GM23338 (cell line): ENCODE data around the gene UBQLN2. TPM values are rescaled to one million over a fixed set of nuclear protein-coding genes. Genes with fewer than 3 reads are reported as not detected.

Experiments used
- ATAC-seq: fragments of 200-7000 bp; cut with Tn5 transposase; 3 replicates; pipeline ENCODE4 v1.9.1; 2020
- DNase-seq: peaks from one replicate; pipeline ENCODE4 v3.0.0-alpha.2; 2015; ENCODE audit warnings: low spot score
- H2AFZ ChIP-seq: fragments of 200-600 bp; sonication (generic); 2 replicates; pipeline ENCODE4 v1.8.0; 2016; ENCODE audit warnings: antibody characterized with exemption, mild to moderate bottlenecking, moderate library complexity
- H3F3A ChIP-seq: fragments of 200-600 bp; sonication (generic); replicated peaks from 2 replicates; pipeline ENCODE4 v1.8.0; 2017; ENCODE audit warnings: antibody characterized with exemption, mixed run types, low read depth
- H3K27ac ChIP-seq: fragments of 200-600 bp; sonication (generic); 2 replicates; pipeline ENCODE4 v1.6.1; 2016; ENCODE audit warnings: low read depth
- H3K27me3 ChIP-seq: fragments of 200-600 bp; sonication (generic); 2 replicates; pipeline ENCODE4 v1.8.0; 2016; ENCODE audit warnings: mild to moderate bottlenecking, mixed run types, moderate library complexity; ENCODE audit not compliant: insufficient read depth
- H3K36me3 ChIP-seq: fragments of 200-600 bp; sonication (generic); 2 replicates; pipeline ENCODE4 v1.8.0; 2016; ENCODE audit warnings: mild to moderate bottlenecking; ENCODE audit not compliant: insufficient read depth
- H3K4me1 ChIP-seq: fragments of 200-600 bp; sonication (generic); 2 replicates; pipeline ENCODE4 v1.8.0; 2016; ENCODE audit warnings: mild to moderate bottlenecking, moderate library complexity; ENCODE audit not compliant: insufficient read depth
- H3K4me2 ChIP-seq: fragments of 200-600 bp; sonication (generic); 2 replicates; pipeline ENCODE4 v1.7.1; 2017; ENCODE audit warnings: mixed run types
- H3K4me3 ChIP-seq: fragments of 200-600 bp; sonication (generic); 2 replicates; pipeline ENCODE4 v1.6.1; 2016; ENCODE audit warnings: mixed run types
- H3K79me2 ChIP-seq: fragments of 200-600 bp; sonication (generic); replicated peaks from 2 replicates; pipeline ENCODE4 v1.8.0; 2017; ENCODE audit warnings: mild to moderate bottlenecking; ENCODE audit not compliant: insufficient read depth
- H3K9me2 ChIP-seq: fragments of 200-600 bp; sonication (generic); 2 replicates; pipeline ENCODE4 v1.8.0; 2017; ENCODE audit not compliant: insufficient read depth
- H4K20me1 ChIP-seq: fragments of 200-600 bp; sonication (generic); replicated peaks from 2 replicates; pipeline ENCODE4 v1.8.0; 2017; ENCODE audit warnings: mild to moderate bottlenecking; ENCODE audit not compliant: insufficient read depth
- H3K27ac Mint-ChIP-seq: 2 replicates; pipeline ENCODE4 v1.8.0; 2020; ENCODE audit warnings: inconsistent platforms, mild to moderate bottlenecking, moderate library complexity, mixed read lengths
- H3K27me3 Mint-ChIP-seq: 3 replicates; pipeline ENCODE4 v1.8.0; 2022; ENCODE audit warnings: low read depth, mild to moderate bottlenecking, moderate library complexity, mixed read lengths, inconsistent platforms; ENCODE audit not compliant: insufficient read depth, poor library complexity
- H3K36me3 Mint-ChIP-seq: 3 replicates; pipeline ENCODE4 v1.8.0; 2021; ENCODE audit warnings: low read depth, mild to moderate bottlenecking, inconsistent platforms, moderate library complexity, mixed read lengths
- H3K4me1 Mint-ChIP-seq: 3 replicates; pipeline ENCODE4 v1.8.0; 2020; ENCODE audit warnings: mild to moderate bottlenecking, inconsistent platforms, mixed read lengths
- H3K4me3 Mint-ChIP-seq: 3 replicates; pipeline ENCODE4 v1.8.0; 2021; ENCODE audit warnings: moderate library complexity, mild to moderate bottlenecking, inconsistent platforms, mixed read lengths
- H3K9me3 Mint-ChIP-seq: 3 replicates; pipeline ENCODE4 v1.8.0; 2020; ENCODE audit warnings: moderate library complexity, mild to moderate bottlenecking, inconsistent platforms, mixed read lengths
- CREB1 ChIP-seq: fragments of 250-450 bp; sonication (Bioruptor Pico); IDR thresholded peaks from 2 replicates; pipeline ENCODE4 v1.5.0; 2020; ENCODE audit warnings: low read depth, mild to moderate bottlenecking, moderate library complexity
- EZH2 ChIP-seq: fragments of 200-600 bp; sonication (generic); IDR thresholded peaks from one replicate; pipeline ENCODE4 v1.8.0; 2017; ENCODE audit warnings: antibody characterized with exemption, mild to moderate bottlenecking, low read depth; ENCODE audit not compliant: unreplicated experiment
- JUNB ChIP-seq: IDR thresholded peaks from one replicate; pipeline ENCODE4 v1.6.1; 2016; ENCODE audit warnings: antibody characterized with exemption; ENCODE audit not compliant: unreplicated experiment
- NANOG ChIP-seq: IDR thresholded peaks from 2 replicates; pipeline ENCODE4 v1.6.1; 2016; ENCODE audit warnings: antibody characterized with exemption, borderline replicate concordance
- POLR2AphosphoS5 ChIP-seq: IDR thresholded peaks from 2 replicates; pipeline ENCODE4 v1.6.1; 2016; ENCODE audit warnings: antibody characterized with exemption, low read depth
- ZNF114 ChIP-seq: fragments of 250-450 bp; sonication (Bioruptor Pico); IDR thresholded peaks from 2 replicates; pipeline ENCODE4 v1.5.0; 2020; ENCODE audit warnings: mild to moderate bottlenecking, moderate library complexity
- ZNF331 ChIP-seq: fragments of 250-450 bp; sonication (Bioruptor Pico); IDR thresholded peaks from 2 replicates; pipeline ENCODE4 v1.5.0; 2020; ENCODE audit warnings: low read depth, mild to moderate bottlenecking, moderate library complexity
- polyA plus RNA-seq: library from polyadenylated mRNA; unstranded; fragments of >200 nt; fragmentation: Nextera tagmentation; extraction: Ambion mirVana; gene quantifications from 2 replicates; pipeline ENCODE4 v1.2.1, GENCODE V29; 2016
- total RNA-seq: library from RNA; depleted of rRNA; stranded (reverse); fragments of >200 nt; shearing (Covaris generic); gene quantifications from 2 replicates; pipeline ENCODE4 v1.2.3, GENCODE V29; 2014
- TF ChIP-seq, protein P1 (sequence below), 2 experiments: fragments of 200-600 bp in 1 of 2; sonication (generic) in 1 of 2; conservative IDR thresholded peaks; 2 replicates each; pipeline versions ENCODE4 v1.5.1 to v1.6.1; 2016 to 2017; ENCODE audit warnings: antibody characterized with exemption in 2 of 2, low read depth in 2 of 2, mild to moderate bottlenecking in 2 of 2, moderate library complexity in 1 of 2
- TF ChIP-seq, protein P2 (sequence below): fragments of 250-450 bp; sonication (Bioruptor Pico); IDR thresholded peaks from 2 replicates; pipeline ENCODE4 v1.5.0; 2020; ENCODE audit warnings: mild to moderate bottlenecking, moderate library complexity
- TF ChIP-seq, protein P3 (sequence below): IDR thresholded peaks from 2 replicates; pipeline ENCODE4 v1.6.1; 2016; ENCODE audit warnings: antibody characterized with exemption

The UBQLN2 gene
- total and polyA plus RNA-seq, 2 experiments from 2014 or later: 21.8 to 35.7 TPM

DNA sequence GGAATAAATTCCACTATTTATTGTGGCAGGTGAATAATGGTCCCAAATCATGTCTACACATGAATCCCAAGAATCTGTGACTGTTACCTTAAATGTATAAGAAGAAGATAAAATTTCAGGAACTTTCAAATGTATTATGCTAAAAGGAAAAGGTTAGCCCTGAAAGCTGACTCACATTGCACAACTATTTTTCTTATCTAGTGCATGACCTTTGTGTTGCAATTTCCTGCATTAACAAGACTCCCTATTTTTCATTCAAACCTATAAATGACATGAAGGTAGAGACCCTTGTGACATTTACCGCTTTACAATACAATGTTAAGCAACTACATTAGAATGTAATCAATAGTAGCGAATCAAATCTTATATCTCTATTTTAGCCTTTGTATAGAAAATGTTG, 36.7 kb downstream of the UBQLN2 start:
- Histone ChIP-seq H3K27ac (no peak overlapping the region), H2AFZ (no peak overlapping the region), H3K4me1 (no peaks in the 10 kb centered on the region), H3K4me2 (no peak overlapping the region), H3K9me2 (no peaks in the 10 kb centered on the region), H3K27me3 (no peaks in the 10 kb centered on the region), H3F3A (no peaks in the 10 kb centered on the region), H3K79me2 (no peaks in the 10 kb centered on the region), H4K20me1 (no peaks in the 10 kb centered on the region), H3K36me3 (no peaks in the 10 kb centered on the region), H3K4me3 (no peak overlapping the region)
- peaks cover 2% of the 10 kb centered on the region; the same call in 1 of the 3 replicates for H3K36me3 Mint-ChIP-seq
- H3K4me1 Mint-ChIP-seq: peaks cover 5% of the 10 kb centered on the region; the same call in 2 of the 3 replicates
- ATAC-seq: no peak
- no peak overlapping the region for H3K4me3 Mint-ChIP-seq
- no peaks in the 10 kb centered on the region for H3K9me3 Mint-ChIP-seq
- no peak overlapping the region for H3K27ac Mint-ChIP-seq
- H3K27me3 Mint-ChIP-seq: no peaks in the 10 kb centered on the region
- no peak for TF ChIP-seq NANOG
- TF ChIP-seq, protein P1, sequence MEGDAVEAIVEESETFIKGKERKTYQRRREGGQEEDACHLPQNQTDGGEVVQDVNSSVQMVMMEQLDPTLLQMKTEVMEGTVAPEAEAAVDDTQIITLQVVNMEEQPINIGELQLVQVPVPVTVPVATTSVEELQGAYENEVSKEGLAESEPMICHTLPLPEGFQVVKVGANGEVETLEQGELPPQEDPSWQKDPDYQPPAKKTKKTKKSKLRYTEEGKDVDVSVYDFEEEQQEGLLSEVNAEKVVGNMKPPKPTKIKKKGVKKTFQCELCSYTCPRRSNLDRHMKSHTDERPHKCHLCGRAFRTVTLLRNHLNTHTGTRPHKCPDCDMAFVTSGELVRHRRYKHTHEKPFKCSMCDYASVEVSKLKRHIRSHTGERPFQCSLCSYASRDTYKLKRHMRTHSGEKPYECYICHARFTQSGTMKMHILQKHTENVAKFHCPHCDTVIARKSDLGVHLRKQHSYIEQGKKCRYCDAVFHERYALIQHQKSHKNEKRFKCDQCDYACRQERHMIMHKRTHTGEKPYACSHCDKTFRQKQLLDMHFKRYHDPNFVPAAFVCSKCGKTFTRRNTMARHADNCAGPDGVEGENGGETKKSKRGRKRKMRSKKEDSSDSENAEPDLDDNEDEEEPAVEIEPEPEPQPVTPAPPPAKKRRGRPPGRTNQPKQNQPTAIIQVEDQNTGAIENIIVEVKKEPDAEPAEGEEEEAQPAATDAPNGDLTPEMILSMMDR (conservative IDR thresholded peaks at IDR 0.05; ENCODE audit: low read depth in 2 of 2): no peak
- DNase-seq: no peak

- H3K36me3 ChIP-seq: no peaks in the 10 kb centered on the region
- H3K27me3 Mint-ChIP-seq: peaks cover under 1% of the 10 kb centered on the region
- ATAC-seq: no peak
- no peaks in the 10 kb centered on the region for H3K9me3 Mint-ChIP-seq
- no peaks in the 10 kb centered on the region for H3K27me3 ChIP-seq
- no peak for DNase-seq
- H3K4me2 ChIP-seq: no peak overlapping the region
- H3F3A ChIP-seq: no peaks in the 10 kb centered on the region
- H3K79me2 ChIP-seq: no peaks in the 10 kb centered on the region
- TF ChIP-seq ZNF114 (no peak), CREB1 (no peak), EZH2 (no peak), JUNB (no peak), POLR2AphosphoS5 (no peak), ZNF331 (CRISPR knock-in tag) (no peak)
- TF ChIP-seq, protein P2, sequence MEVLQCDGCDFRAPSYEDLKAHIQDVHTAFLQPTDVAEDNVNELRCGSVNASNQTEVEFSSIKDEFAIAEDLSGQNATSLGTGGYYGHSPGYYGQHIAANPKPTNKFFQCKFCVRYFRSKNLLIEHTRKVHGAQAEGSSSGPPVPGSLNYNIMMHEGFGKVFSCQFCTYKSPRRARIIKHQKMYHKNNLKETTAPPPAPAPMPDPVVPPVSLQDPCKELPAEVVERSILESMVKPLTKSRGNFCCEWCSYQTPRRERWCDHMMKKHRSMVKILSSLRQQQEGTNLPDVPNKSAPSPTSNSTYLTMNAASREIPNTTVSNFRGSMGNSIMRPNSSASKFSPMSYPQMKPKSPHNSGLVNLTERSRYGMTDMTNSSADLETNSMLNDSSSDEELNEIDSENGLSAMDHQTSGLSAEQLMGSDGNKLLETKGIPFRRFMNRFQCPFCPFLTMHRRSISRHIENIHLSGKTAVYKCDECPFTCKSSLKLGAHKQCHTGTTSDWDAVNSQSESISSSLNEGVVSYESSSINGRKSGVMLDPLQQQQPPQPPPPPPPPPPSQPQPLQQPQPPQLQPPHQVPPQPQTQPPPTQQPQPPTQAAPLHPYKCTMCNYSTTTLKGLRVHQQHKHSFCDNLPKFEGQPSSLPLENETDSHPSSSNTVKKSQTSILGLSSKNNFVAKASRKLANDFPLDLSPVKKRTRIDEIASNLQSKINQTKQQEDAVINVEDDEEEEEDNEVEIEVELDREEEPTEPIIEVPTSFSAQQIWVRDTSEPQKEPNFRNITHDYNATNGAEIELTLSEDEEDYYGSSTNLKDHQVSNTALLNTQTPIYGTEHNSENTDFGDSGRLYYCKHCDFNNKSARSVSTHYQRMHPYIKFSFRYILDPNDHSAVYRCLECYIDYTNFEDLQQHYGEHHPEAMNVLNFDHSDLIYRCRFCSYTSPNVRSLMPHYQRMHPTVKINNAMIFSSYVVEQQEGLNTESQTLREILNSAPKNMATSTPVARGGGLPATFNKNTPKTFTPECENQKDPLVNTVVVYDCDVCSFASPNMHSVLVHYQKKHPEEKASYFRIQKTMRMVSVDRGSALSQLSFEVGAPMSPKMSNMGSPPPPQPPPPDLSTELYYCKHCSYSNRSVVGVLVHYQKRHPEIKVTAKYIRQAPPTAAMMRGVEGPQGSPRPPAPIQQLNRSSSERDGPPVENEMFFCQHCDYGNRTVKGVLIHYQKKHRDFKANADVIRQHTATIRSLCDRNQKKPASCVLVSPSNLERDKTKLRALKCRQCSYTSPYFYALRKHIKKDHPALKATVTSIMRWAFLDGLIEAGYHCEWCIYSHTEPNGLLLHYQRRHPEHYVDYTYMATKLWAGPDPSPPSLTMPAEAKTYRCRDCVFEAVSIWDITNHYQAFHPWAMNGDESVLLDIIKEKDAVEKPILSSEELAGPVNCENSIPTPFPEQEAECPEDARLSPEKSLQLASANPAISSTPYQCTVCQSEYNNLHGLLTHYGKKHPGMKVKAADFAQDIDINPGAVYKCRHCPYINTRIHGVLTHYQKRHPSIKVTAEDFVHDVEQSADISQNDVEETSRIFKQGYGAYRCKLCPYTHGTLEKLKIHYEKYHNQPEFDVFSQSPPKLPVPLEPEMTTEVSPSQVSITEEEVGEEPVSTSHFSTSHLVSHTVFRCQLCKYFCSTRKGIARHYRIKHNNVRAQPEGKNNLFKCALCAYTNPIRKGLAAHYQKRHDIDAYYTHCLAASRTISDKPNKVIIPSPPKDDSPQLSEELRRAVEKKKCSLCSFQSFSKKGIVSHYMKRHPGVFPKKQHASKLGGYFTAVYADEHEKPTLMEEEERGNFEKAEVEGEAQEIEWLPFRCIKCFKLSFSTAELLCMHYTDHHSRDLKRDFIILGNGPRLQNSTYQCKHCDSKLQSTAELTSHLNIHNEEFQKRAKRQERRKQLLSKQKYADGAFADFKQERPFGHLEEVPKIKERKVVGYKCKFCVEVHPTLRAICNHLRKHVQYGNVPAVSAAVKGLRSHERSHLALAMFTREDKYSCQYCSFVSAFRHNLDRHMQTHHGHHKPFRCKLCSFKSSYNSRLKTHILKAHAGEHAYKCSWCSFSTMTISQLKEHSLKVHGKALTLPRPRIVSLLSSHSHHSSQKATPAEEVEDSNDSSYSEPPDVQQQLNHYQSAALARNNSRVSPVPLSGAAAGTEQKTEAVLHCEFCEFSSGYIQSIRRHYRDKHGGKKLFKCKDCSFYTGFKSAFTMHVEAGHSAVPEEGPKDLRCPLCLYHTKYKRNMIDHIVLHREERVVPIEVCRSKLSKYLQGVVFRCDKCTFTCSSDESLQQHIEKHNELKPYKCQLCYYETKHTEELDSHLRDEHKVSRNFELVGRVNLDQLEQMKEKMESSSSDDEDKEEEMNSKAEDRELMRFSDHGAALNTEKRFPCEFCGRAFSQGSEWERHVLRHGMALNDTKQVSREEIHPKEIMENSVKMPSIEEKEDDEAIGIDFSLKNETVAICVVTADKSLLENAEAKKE (CRISPR knock-in tag): no peak
- TF ChIP-seq, protein P3, sequence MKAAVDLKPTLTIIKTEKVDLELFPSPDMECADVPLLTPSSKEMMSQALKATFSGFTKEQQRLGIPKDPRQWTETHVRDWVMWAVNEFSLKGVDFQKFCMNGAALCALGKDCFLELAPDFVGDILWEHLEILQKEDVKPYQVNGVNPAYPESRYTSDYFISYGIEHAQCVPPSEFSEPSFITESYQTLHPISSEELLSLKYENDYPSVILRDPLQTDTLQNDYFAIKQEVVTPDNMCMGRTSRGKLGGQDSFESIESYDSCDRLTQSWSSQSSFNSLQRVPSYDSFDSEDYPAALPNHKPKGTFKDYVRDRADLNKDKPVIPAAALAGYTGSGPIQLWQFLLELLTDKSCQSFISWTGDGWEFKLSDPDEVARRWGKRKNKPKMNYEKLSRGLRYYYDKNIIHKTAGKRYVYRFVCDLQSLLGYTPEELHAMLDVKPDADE: no peak
- no peak overlapping the region for H3K4me3 Mint-ChIP-seq
- H2AFZ ChIP-seq: no peak overlapping the region
- no peaks in the 10 kb centered on the region for H3K9me2 ChIP-seq
- H3K27ac ChIP-seq: no peak overlapping the region
- no peaks in the 10 kb centered on the region for H3K4me1 ChIP-seq
- H4K20me1 ChIP-seq: no peaks in the 10 kb centered on the region
- peaks cover 2% of the 10 kb centered on the region; the same call in 1 of the 3 replicates for H3K36me3 Mint-ChIP-seq
- H3K4me1 Mint-ChIP-seq: peaks cover 5% of the 10 kb centered on the region; the same call in 2 of the 3 replicates
- H3K27ac Mint-ChIP-seq: no peak overlapping the region
- no peak overlapping the region for H3K4me3 ChIP-seq
Measured at GRCh38 chrX:56600987-56601386, 37.6 kb downstream of the UBQLN2 start.
